Measurements from ENCODE around the gene CAMSAP2. TPM values are rescaled to one million over a fixed set of nuclear protein-coding genes. Genes with fewer than 3 reads are reported as not detected.

The CAMSAP2 gene
- polyA plus RNA-seq, 2 of the 4 experiments (the other 2 are of a cell fraction): 17.3 to 28.5 TPM

DNA sequence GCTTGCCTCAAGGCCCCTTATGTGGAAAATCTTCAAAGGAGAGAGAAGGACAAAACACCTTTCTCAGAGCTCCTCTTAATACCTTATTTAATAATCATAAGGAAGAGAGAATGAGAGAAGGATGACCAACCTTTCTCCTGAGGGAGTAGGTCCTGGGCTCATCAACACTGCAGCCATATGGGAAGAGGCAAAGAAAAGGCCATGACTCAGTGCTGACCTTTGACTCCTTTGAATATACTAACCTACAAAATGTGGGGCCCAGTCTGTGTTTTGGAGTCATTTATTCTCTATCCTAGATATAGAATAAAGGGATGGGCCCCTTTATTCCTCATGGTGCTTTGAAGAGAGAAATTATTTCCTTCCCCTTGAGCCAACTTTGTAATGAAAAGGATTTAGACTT is 38.3 kb downstream of the CAMSAP2 start:
- peak overlapping the region; percentile 18; the same call in 1 of the 3 replicates for H3K4me2 ChIP-seq
- H3K27ac ChIP-seq: 0 out of 6 replicates have a peak overlapping the region, but pooled peaks of 1 of the 2 experiments have one; percentile 15
- DNase-seq (ENCODE audit: low read depth in 1 of 2, low spot score in 1 of 2) (peak in 1 of 2 experiments; percentile 11), FAIRE-seq (no peak), ATAC-seq (peak in 1 of 2 experiments; percentile 63; a peak in 2 of 6 replicates)
- TF ChIP-seq EP300 (IDR thresholded peaks at IDR 0.05) (no peak), TP53 (CRISPR knock-in tag; IDR thresholded peaks at IDR 0.05) (no peak), POLR2A (IDR thresholded peaks at IDR 0.05; ENCODE audit: low read length) (no peak), GATA3 (IDR thresholded peaks at IDR 0.05; ENCODE audit: borderline replicate concordance) (no peak), CHD2 (IDR thresholded peaks at IDR 0.05; ENCODE audit: low read length, partially characterized antibody) (no peak), HOXA7 (CRISPR knock-in tag; IDR thresholded peaks at IDR 0.05) (no peak), JUNB (IDR thresholded peaks at IDR 0.05) (no peak), POLR2AphosphoS2 (conservative IDR thresholded peaks at IDR 0.05; ENCODE audit: low read length) (no peak), EHF (CRISPR knock-in tag; IDR thresholded peaks at IDR 0.05) (no peak), ZSCAN20 (CRISPR knock-in tag; IDR thresholded peaks at IDR 0.05) (no peak), HOXB5 (CRISPR knock-in tag; IDR thresholded peaks at IDR 0.05) (no peak), HOXB13 (CRISPR knock-in tag; IDR thresholded peaks at IDR 0.05; ENCODE audit: low read depth) (no peak), KDM1A (IDR thresholded peaks at IDR 0.05; ENCODE audit: low read depth) (no peak), MYC (IDR thresholded peaks at IDR 0.05; ENCODE audit: borderline replicate concordance, low read length) (no peak)
- TF ChIP-seq, protein P1, sequence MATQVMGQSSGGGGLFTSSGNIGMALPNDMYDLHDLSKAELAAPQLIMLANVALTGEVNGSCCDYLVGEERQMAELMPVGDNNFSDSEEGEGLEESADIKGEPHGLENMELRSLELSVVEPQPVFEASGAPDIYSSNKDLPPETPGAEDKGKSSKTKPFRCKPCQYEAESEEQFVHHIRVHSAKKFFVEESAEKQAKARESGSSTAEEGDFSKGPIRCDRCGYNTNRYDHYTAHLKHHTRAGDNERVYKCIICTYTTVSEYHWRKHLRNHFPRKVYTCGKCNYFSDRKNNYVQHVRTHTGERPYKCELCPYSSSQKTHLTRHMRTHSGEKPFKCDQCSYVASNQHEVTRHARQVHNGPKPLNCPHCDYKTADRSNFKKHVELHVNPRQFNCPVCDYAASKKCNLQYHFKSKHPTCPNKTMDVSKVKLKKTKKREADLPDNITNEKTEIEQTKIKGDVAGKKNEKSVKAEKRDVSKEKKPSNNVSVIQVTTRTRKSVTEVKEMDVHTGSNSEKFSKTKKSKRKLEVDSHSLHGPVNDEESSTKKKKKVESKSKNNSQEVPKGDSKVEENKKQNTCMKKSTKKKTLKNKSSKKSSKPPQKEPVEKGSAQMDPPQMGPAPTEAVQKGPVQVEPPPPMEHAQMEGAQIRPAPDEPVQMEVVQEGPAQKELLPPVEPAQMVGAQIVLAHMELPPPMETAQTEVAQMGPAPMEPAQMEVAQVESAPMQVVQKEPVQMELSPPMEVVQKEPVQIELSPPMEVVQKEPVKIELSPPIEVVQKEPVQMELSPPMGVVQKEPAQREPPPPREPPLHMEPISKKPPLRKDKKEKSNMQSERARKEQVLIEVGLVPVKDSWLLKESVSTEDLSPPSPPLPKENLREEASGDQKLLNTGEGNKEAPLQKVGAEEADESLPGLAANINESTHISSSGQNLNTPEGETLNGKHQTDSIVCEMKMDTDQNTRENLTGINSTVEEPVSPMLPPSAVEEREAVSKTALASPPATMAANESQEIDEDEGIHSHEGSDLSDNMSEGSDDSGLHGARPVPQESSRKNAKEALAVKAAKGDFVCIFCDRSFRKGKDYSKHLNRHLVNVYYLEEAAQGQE (IDR thresholded peaks at IDR 0.05): no peak
- TF ChIP-seq, protein P2, sequence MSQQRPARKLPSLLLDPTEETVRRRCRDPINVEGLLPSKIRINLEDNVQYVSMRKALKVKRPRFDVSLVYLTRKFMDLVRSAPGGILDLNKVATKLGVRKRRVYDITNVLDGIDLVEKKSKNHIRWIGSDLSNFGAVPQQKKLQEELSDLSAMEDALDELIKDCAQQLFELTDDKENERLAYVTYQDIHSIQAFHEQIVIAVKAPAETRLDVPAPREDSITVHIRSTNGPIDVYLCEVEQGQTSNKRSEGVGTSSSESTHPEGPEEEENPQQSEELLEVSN (IDR thresholded peaks at IDR 0.05; ENCODE audit: borderline replicate concordance, low read depth): no peak
- TF ChIP-seq, protein P3, sequence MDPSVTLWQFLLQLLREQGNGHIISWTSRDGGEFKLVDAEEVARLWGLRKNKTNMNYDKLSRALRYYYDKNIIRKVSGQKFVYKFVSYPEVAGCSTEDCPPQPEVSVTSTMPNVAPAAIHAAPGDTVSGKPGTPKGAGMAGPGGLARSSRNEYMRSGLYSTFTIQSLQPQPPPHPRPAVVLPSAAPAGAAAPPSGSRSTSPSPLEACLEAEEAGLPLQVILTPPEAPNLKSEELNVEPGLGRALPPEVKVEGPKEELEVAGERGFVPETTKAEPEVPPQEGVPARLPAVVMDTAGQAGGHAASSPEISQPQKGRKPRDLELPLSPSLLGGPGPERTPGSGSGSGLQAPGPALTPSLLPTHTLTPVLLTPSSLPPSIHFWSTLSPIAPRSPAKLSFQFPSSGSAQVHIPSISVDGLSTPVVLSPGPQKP (IDR thresholded peaks at IDR 0.05; ENCODE audit: low read depth, low read length): no peak
- TF ChIP-seq, protein P4, sequence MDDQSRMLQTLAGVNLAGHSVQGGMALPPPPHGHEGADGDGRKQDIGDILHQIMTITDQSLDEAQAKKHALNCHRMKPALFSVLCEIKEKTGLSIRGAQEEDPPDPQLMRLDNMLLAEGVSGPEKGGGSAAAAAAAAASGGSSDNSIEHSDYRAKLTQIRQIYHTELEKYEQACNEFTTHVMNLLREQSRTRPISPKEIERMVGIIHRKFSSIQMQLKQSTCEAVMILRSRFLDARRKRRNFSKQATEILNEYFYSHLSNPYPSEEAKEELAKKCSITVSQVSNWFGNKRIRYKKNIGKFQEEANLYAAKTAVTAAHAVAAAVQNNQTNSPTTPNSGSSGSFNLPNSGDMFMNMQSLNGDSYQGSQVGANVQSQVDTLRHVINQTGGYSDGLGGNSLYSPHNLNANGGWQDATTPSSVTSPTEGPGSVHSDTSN (IDR thresholded peaks at IDR 0.05): no peak
- TF ChIP-seq, protein P5, sequence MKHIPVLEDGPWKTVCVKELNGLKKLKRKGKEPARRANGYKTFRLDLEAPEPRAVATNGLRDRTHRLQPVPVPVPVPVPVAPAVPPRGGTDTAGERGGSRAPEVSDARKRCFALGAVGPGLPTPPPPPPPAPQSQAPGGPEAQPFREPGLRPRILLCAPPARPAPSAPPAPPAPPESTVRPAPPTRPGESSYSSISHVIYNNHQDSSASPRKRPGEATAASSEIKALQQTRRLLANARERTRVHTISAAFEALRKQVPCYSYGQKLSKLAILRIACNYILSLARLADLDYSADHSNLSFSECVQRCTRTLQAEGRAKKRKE (CRISPR knock-in tag; IDR thresholded peaks at IDR 0.05; ENCODE audit: low read depth): no peak
- TF ChIP-seq, protein P6, sequence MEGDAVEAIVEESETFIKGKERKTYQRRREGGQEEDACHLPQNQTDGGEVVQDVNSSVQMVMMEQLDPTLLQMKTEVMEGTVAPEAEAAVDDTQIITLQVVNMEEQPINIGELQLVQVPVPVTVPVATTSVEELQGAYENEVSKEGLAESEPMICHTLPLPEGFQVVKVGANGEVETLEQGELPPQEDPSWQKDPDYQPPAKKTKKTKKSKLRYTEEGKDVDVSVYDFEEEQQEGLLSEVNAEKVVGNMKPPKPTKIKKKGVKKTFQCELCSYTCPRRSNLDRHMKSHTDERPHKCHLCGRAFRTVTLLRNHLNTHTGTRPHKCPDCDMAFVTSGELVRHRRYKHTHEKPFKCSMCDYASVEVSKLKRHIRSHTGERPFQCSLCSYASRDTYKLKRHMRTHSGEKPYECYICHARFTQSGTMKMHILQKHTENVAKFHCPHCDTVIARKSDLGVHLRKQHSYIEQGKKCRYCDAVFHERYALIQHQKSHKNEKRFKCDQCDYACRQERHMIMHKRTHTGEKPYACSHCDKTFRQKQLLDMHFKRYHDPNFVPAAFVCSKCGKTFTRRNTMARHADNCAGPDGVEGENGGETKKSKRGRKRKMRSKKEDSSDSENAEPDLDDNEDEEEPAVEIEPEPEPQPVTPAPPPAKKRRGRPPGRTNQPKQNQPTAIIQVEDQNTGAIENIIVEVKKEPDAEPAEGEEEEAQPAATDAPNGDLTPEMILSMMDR (IDR thresholded peaks at IDR 0.05): no peak
- peaks cover 23% of the 10 kb centered on the region for H3K4me1 ChIP-seq
- H3K4me3 ChIP-seq: no peak overlapping the region
- POLR2A ChIA-PET: no interaction called here
- CTCF ChIA-PET: interaction anchor here (0.8 to 1.7 kb wide), 2 partner anchors 25 to 27 kb away, joined by 3 to 4 read pairs; no protein-coding TSS in a partner anchor
- H3K9me3 ChIP-seq: no peaks in the 10 kb centered on the region

Measured in A549 (cell line).